ENCODE results near the gene CHST8. TPM values are rescaled to one million over a fixed set of nuclear protein-coding genes. Genes with fewer than 3 reads are reported as not detected.
"Not testable (repeated sequence)": the region's sequence is repeated elsewhere in the genome, so short reads cannot be mapped to it uniquely, and the experiment has no call there.

CHST8 gene
- total RNA-seq, 1 donor from 2014 or later: 1.4 TPM

GRCh38 chr19:33689138-33689746 lies 67.5 kb downstream of the CHST8 start:
- DNase-seq (ENCODE audit: low spot score): peak; percentile 79

- DNase-seq (ENCODE audit: low spot score): peak; percentile 80
Observed at GRCh38 chr19:33689868-33690267, 68.1 kb downstream of the CHST8 start.

- DNase-seq (ENCODE audit: low spot score): peak; percentile 84
Observed at GRCh38 chr19:33690378-33691029, 68.8 kb downstream of the CHST8 start.

GRCh38 chr19:33691030-33691427 lies 69.3 kb downstream of the CHST8 start:
- DNase-seq (ENCODE audit: low spot score): peak; percentile 72

- peak; percentile 43 for DNase-seq (ENCODE audit: low spot score)
Observed at GRCh38 chr19:33691736-33692135, 70.0 kb downstream of the CHST8 start.

GRCh38 chr19:33693678-33694077 lies 71.9 kb downstream of the CHST8 start:
- DNase-seq (ENCODE audit: low spot score): no peak

- DNase-seq (ENCODE audit: low spot score): not testable (repeated sequence)
Observed at GRCh38 chr19:33695547-33695946, 73.8 kb downstream of the CHST8 start.

- no peak for DNase-seq (ENCODE audit: low spot score)
Observed at GRCh38 chr19:33697766-33698165, 76.0 kb downstream of the CHST8 start.

GRCh38 chr19:33698576-33699435 lies 77.1 kb downstream of the CHST8 start:
- DNase-seq (ENCODE audit: low spot score): no peak

GRCh38 chr19:33699754-33700407 lies 78.1 kb downstream of the CHST8 start:
- no peak for DNase-seq (ENCODE audit: low spot score)

GRCh38 chr19:33700408-33701013 lies 78.8 kb downstream of the CHST8 start:
- no peak for DNase-seq (ENCODE audit: low spot score)

- DNase-seq (ENCODE audit: low spot score): no peak
Observed at GRCh38 chr19:33701565-33701964, 79.8 kb downstream of the CHST8 start.

- no peak for DNase-seq (ENCODE audit: low spot score)
Observed at GRCh38 chr19:33702606-33703437, 81.1 kb downstream of the CHST8 start.

- DNase-seq (ENCODE audit: low spot score): no peak
Observed at GRCh38 chr19:33703438-33703750, 81.6 kb downstream of the CHST8 start.

GRCh38 chr19:33703821-33704220 lies 82.1 kb downstream of the CHST8 start:
- no peak for DNase-seq (ENCODE audit: low spot score)

- DNase-seq (ENCODE audit: low spot score): no peak
Observed at GRCh38 chr19:33704271-33704670, 82.5 kb downstream of the CHST8 start.

GRCh38 chr19:33705090-33705847 lies 83.5 kb downstream of the CHST8 start:
- DNase-seq (ENCODE audit: low spot score): no peak

- no peak for DNase-seq (ENCODE audit: low spot score)
Observed at GRCh38 chr19:33705860-33706259, 84.1 kb downstream of the CHST8 start.

GRCh38 chr19:33706631-33707030 lies 84.9 kb downstream of the CHST8 start:
- DNase-seq (ENCODE audit: low spot score): no peak

GRCh38 chr19:33712268-33712667 lies 90.5 kb downstream of the CHST8 start:
- no peak for DNase-seq (ENCODE audit: low spot score)
